Fibroblast of mammary gland (primary cell): ENCODE measurements around the gene ZKSCAN5.
"Not testable (repeated sequence)": the region's sequence is repeated elsewhere in the genome, so short reads cannot be mapped to it uniquely, and the experiment has no call there.

Source experiments
- DNase-seq: peaks from one replicate; pipeline ENCODE4 v3.0.0-alpha.2; 2010; ENCODE audit warnings: low read depth
- H3K4me3 ChIP-seq: 2 replicates; pipeline ENCODE4 v1.5.1; 2011; ENCODE audit warnings: low read depth, mild to moderate bottlenecking, low read length, moderate library complexity; ENCODE audit not compliant: control insufficient read depth
- TF ChIP-seq, protein P1 (sequence below): conservative IDR thresholded peaks from 2 replicates; pipeline ENCODE4 v1.5.1; 2011; ENCODE audit warnings: low read depth, low read length, inconsistent platforms; ENCODE audit not compliant: control insufficient read depth, insufficient read depth

The ZKSCAN5 gene

DNA sequence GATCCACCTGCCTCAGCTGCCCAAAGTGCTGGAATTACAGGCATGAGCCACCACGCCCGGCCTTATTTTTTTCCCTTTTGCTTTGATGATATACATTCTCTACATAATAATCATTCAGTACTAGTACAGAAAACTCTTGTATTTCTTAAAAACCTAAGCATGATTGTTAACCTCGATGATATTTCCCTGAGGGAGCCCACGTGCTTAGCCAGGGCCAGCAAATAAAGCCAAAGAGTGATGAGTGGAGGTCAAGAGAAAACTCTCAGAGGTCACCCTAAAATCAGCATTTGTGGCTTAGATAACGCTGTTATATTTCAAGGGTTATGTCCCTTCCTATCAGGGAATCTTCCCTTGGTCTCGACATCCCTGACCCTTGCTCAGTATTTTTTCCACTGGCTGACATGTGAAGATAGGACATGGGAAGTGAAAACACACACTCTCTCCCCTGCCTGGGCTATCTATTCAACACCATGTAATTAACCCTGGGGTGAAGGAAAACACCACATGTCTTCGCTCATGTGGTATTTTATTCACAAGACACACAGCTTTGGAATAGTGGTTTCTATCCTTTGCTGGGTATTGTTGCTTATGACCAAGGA lies 34.9 kb downstream of the ZKSCAN5 start:
- no peak for DNase-seq
- TF ChIP-seq, protein P1, sequence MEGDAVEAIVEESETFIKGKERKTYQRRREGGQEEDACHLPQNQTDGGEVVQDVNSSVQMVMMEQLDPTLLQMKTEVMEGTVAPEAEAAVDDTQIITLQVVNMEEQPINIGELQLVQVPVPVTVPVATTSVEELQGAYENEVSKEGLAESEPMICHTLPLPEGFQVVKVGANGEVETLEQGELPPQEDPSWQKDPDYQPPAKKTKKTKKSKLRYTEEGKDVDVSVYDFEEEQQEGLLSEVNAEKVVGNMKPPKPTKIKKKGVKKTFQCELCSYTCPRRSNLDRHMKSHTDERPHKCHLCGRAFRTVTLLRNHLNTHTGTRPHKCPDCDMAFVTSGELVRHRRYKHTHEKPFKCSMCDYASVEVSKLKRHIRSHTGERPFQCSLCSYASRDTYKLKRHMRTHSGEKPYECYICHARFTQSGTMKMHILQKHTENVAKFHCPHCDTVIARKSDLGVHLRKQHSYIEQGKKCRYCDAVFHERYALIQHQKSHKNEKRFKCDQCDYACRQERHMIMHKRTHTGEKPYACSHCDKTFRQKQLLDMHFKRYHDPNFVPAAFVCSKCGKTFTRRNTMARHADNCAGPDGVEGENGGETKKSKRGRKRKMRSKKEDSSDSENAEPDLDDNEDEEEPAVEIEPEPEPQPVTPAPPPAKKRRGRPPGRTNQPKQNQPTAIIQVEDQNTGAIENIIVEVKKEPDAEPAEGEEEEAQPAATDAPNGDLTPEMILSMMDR, result no peak
- H3K4me3 ChIP-seq, result no peak overlapping the region

DNA sequence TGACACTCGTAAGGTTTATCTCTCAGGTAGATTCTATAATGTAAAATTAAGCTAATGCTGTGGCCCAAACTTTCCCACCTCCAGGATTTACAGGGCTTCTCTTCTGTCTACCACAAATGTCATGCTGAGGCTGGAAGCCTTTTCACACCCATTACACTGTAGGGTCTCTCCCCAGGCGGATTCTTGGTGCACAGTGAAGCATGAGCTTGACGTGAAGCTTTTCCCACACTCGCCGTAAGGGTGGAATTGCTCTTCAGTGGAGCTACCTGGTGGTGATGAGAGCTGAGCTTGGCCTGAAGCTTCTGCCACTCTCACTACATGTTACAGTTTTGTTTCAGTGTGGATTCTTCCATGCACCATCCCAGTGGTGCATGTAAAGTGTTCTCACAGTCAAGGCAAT lies 36.1 kb downstream of the ZKSCAN5 start:
- TF ChIP-seq, protein P1, result no peak
- no peak for DNase-seq
- H3K4me3 ChIP-seq, result no peak overlapping the region

DNA sequence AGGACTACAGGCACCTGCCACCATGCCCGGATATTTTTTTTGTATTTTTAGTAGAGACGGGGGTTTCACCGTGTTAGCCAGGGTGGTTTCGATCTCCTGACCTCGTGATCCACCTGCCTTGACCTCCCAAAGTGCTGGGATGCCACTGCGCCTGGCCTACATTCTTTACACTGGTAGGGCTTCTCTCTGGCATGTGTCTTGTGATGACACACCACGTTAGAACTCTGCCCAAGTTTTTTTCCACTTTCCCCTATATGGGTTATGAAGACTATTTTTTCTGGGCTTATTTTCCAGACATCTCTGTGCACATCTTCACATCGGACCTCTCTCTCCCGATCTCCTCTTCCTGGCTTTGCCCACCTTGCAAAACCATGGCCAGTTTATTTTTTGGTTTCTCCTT lies 36.8 kb downstream of the ZKSCAN5 start:
- H3K4me3 ChIP-seq, result no peak overlapping the region
- TF ChIP-seq, protein P1, result no peak
- no peak for DNase-seq

DNA sequence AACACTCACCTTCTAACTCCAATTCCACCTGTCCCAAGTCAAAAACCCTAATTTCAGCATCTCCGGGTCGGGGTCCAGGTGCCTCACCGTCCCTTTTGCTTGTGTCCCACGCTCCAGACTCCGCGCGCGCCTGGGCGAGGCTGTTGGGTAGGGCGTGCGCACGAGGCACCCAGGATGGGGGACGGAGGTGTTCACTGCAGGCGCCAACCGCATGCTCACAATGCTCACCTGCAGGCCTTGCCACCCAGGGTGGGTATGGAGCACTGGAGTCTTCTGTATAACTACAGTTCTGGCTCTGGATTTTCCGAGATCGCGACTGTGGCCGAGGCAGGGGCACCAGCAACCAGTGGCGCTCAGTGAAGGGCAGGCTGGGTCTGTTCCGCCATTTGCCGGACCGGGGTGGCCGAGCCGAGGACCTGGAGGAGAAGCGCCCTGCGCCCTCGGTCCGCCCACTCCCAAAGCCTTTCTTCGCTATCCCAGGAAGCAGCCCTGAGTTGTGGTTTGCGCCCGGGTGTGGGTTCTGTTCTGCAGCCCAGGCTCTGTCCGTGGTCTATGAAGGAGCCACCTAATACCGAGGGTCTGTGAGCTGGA lies 38.7 kb downstream of the ZKSCAN5 start:
- TF ChIP-seq, protein P1, result no peak
- no peak overlapping the region for H3K4me3 ChIP-seq
- no peak for DNase-seq

DNA sequence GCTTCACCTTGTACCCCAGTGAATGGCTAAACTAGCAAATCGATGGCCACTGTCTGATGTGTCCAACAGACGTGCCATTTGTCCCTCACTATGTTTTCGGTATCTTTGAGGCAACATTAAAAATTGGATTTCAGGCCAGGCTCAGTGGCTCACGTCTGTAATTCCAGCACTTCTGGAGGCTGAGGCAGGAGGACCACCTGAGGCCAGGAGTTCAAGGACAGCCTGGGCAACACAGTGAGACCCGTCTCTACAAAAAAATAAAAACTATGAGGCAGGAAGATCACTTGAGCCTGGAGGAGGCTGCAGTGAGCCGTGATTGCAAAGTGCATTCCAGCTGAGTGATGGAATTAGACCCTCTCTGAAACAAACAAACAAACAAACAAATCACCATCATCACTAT lies 39.5 kb downstream of the ZKSCAN5 start:
- no peak overlapping the region for H3K4me3 ChIP-seq
- TF ChIP-seq, protein P1, result no peak
- DNase-seq, result no peak

DNA sequence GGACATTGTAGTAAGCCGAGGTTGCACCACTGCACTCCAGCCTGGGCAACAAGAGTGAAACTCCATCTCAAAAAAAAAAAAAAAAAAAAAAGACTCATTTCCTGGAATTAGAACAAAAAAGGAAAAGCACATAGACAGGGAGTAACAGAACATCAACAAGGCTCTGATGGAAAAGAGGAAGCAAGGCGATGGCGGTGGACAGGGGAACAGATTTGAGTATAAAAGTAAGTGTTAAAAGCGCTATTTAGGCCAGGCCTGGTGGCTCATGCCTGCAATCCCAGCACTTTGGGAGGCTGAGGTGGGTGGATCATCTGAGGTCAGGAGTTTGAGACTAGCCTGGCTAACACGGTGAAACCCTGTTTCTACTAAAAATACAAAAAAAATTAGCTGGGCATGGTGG lies 40.8 kb downstream of the ZKSCAN5 start:
- not testable (repeated sequence) for DNase-seq, H3K4me3 ChIP-seq

DNA sequence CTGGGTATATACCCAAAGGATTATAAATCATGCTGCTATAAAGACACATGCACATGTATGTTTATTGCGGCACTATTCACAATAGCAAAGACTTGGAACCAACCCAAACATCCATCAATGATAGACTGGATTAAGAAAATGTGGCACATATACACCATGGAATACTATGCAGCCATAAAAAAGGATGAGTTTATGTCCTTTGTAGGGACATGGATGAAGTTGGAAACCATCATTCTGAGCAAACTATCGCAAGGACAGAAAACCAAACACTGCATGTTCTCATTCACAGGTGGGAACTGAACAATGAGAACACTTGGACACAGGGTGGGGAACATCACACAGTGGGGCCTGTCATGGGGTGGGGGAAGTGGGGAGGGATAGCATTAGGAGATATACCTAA lies 45.1 kb downstream of the ZKSCAN5 start:
- not testable (repeated sequence) for DNase-seq, H3K4me3 ChIP-seq

DNA sequence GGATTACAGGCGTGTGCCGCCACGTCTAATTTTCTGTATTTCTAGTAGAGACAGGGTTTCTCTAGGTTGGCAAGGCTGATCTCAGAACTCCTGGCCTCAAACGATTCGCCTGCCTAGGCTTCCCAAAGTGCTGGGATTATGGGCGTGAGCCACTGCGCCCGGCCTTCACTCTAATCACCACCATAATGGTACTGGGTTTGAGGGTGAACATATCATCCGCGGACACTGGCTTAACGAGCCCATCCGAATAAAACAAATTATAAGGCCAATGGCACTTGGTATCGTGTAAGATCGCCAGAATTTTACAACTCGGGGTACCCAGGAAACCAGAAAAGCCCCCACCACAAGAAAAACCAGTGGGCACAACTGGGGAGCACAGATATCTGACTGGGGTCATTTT lies 46.9 kb downstream of the ZKSCAN5 start:
- TF ChIP-seq, protein P1, result no peak
- peak; percentile 25 for DNase-seq
- H3K4me3 ChIP-seq, result peak overlapping the region; percentile 95
